NCI-H82 treated with DMSO at 0.1 percent for 48 hours (cell line): ENCODE data around the gene VIM.

Source experiments
- DNase-seq: peaks from one replicate; lab custom pipeline; 2025; ENCODE audit not compliant: unreplicated experiment; lab: John Stamatoyannopoulos, UW

VIM gene

GRCh38 chr10:17228091-17229015 lies at the start of gene VIM:
Gene VIM, plus strand, starts transcription at chr10:17228241. Its CDS starts 1,182 bp downstream, at chr10:17229423.
- no peak for DNase-seq

GRCh38 chr10:17179002-17179401 lies 49.0 kb upstream of the VIM start:
- no peak for DNase-seq

DNA sequence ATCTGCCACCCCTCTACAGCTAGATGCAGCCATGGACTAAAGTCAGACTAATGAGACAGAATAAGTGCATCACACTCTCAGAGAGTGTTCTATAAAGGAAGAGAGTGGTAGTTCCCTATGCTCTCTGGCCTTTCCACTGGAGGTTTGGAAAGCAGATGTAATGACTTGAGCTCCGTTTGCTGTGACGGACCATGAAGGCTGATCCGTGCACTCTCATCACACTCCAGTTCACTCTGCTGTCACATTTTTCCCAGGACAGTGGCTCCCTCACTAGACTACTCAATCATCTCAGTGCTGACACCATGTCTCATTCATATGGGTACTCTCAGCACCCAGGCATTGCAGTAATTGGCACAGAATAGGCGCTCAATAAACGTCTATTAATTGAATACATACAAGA lies 46.9 kb upstream of the VIM start:
- no peak for DNase-seq

GRCh38 chr10:17181751-17182150 lies 46.3 kb upstream of the VIM start:
- DNase-seq, result no peak

- no peak for DNase-seq
These were observed 44.9 kb upstream of the VIM start for GRCh38 chr10:17183110-17183509.

- no peak for DNase-seq
These were observed 42.2 kb upstream of the VIM start for GRCh38 chr10:17185873-17186272.

- no peak for DNase-seq
These were observed 39.3 kb upstream of the VIM start for GRCh38 chr10:17188644-17189172.

GRCh38 chr10:17190602-17191001 lies 37.4 kb upstream of the VIM start:
- DNase-seq, result no peak

GRCh38 chr10:17195083-17195482 lies 33.0 kb upstream of the VIM start:
- DNase-seq, result no peak

GRCh38 chr10:17196045-17196444 lies 32.0 kb upstream of the VIM start:
- no peak for DNase-seq

DNA sequence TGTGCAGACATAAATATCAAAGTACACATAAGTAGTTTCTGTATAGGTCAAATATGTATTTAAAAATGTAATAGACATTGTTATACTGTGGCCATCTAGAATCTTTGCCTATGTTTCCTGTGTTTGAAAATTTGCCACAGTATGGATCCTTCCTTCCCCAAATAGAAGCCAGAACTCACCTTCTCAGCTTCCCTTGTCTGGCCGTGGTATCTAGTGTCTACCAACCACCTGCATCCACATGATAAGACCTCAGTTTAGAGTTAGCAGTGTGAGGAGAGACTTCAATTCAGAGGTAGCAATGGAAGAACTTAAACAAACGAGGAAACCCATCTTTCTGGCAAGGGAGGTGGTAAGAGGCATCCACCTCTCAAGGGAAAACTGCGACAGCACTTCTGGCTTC lies 31.5 kb upstream of the VIM start:
- no peak for DNase-seq

GRCh38 chr10:17199351-17199804 lies 28.7 kb upstream of the VIM start:
- no peak for DNase-seq

- no peak for DNase-seq
These were observed 27.8 kb upstream of the VIM start for GRCh38 chr10:17200001-17200911.

DNA sequence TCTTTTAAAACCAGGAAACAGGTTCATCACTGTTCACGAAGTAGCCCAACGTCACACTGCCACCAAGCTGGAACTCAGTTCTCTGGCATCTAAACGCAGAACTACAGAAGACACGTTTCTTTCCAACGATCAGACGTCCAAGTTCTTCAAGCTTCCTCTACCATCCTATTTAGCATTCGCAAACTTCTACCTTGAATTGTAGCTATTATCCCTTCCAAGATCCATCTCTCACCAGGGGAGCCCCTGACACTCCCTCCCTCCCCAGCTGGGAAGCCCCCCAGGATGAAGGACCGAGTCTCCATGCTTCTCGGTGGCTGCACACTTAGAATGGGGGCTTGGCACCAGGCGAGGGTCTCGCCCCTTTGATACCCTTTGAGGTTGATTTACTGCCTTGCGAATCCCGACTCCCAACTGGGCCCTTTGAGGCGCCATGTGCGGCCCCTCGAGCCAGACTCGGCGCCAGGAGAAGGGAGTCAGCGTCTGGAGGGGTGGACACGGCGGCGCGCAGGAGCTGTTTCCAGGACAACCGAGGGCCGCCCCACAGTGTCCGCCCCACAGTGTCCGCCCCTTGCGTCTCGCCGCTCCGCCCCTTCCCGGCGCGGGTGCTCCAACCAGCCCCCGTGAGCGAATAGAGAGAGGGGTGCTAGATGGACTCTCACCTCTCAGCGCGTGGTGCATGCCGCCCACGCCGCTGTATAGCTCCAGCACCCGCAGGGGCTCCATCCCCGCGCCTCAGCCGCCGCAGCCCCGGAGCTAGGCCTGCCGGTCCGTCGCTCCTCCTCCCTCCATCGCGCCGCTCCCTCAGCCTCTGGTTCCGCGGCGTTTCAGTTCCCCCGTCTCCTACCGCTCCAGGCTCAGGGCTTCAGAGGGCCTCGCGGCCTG lies 26.9 kb upstream of the VIM start, which contains the start of gene TRDMT1:
Gene TRDMT1 (minus strand): TSS at position 761 of the 882 bp plus-strand sequence. CDS start 38 bp downstream, at position 723.
- peak; percentile 46 for DNase-seq

- no peak for DNase-seq
These were observed 26.3 kb upstream of the VIM start for GRCh38 chr10:17201794-17202116.

DNA sequence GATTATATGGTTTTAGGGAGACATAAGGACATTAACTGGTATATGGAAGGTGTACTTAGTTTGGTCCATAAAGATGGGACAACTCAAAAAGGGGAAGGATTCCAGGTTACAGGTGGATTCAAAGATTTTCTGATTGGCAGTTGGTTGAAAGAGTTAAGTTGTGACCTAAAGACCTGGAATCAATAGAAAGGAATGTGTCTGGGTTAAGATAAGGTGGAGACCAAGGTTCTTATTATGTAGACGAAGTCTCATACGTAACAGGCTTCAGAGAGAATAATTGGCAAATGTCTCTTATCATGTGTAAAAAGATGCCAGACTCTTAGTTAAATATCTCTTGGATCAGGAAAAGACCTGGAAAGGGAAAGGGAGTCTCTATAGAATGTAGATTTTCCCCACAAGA lies 25.5 kb upstream of the VIM start:
- no peak for DNase-seq

GRCh38 chr10:17202999-17203398 lies 25.0 kb upstream of the VIM start:
- DNase-seq, result no peak

DNA sequence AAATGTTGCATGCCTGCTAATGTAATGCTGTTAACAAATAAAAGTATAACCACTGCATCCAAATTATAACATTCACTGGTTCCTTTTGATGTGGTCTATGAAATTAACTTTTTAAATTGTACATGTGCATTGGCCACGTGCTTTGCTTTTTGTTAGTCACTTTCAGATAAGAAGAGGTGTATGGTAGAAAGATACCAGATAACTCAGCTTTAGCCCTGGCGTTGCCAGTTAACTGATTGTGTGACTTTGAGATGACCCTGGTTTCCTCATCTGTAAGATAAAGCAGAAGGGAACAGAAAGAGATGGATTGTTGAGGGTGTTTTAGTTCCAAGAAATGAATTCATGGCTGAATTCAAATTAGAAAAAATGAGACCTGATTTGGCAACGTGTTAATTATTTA lies 24.6 kb upstream of the VIM start:
- no peak for DNase-seq

DNA sequence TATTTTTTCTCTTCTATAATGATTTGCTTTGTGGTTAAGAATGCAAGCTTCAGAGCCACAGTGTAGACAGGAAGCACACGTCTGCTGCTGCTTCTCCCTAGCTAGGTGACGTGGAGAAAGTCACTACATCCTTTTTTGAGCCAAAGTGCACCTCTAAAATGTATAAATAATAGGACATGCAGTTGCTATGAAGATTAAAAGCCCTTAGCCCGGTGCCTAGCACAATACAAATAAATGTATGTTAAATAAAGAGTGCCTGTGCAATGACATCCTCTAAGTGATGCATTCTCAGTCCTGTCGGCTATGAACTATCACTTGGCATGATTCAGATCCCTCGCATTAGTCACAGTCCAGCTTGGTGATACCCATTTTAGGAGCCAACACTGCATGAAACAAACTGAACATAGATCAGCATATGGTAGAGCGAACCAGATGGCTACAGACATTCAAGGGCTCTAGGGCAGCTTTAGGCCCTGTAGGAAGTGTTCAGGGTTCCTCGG lies 21.8 kb upstream of the VIM start:
- no peak for DNase-seq

DNA sequence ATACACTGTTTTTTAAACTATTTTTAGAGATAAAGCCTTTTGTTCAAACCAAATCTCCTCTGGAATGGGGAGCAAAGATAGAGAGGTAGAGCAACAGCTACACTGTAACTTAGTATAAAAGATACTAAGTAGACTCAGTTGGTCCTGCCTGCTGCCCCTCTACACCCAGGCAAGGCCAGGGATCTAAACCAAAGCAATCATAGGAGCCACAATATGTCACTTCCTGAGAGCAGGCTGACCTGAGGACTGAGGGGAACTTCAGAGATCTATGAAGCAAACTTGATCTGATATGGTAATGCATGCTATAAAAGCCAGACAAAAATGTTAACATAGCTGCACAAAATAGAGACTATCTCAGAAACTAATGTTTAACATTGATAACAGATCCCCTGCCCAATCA lies 19.6 kb upstream of the VIM start:
- DNase-seq, result no peak
